ENCODE measurements around the gene CDRT15. TPM values are rescaled to one million over a fixed set of nuclear protein-coding genes. Genes with fewer than 3 reads are reported as not detected.

CDRT15 gene
- total RNA-seq, 1 experiment from 2014 or later = not detected

- no peak for TF ChIP-seq CTCF (conservative IDR thresholded peaks at IDR 0.05)
- Histone ChIP-seq H4K91ac (ENCODE audit: insufficient read length, low read depth, low read length) (no peak overlapping the region), H3K27me3 (ENCODE audit: insufficient read depth, low read length) (no peaks in the 10 kb centered on the region), H3K14ac (ENCODE audit: insufficient read depth, low read length) (no peak overlapping the region), H3K18ac (ENCODE audit: insufficient read length, low read depth, low read length) (no peak overlapping the region), H2BK120ac (ENCODE audit: low read depth, low read length, poor library complexity, severe bottlenecking) (no peak overlapping the region), H3K9ac (ENCODE audit: extremely low read depth, insufficient read length, low read length) (no peak overlapping the region), H2AK5ac (ENCODE audit: insufficient read length, low read length) (no peak overlapping the region), H2BK5ac (ENCODE audit: insufficient read length, low read length) (no peak overlapping the region), H3K56ac (ENCODE audit: insufficient read length, low read depth, low read length) (no peak overlapping the region), H4K5ac (ENCODE audit: insufficient read length, low read depth, low read length) (no peak overlapping the region), H2AFZ (ENCODE audit: low read length) (no peak overlapping the region), H3K4me2 (ENCODE audit: insufficient read depth, insufficient read length, low read length) (no peak overlapping the region), H2BK20ac (ENCODE audit: low read depth, low read length, poor library complexity, severe bottlenecking) (no peak overlapping the region), H3K4ac (ENCODE audit: low read depth, low read length) (no peak overlapping the region), H2BK15ac (ENCODE audit: low read depth, low read length) (no peak overlapping the region), H3K9me3 (ENCODE audit: control insufficient read depth, low read depth, low read length) (no peaks in the 10 kb centered on the region), H3T11ph (ENCODE audit: low read length) (no peak overlapping the region), H3K23ac (ENCODE audit: insufficient read length, low read depth, low read length) (no peak overlapping the region), H3K79me2 (ENCODE audit: insufficient read depth, low read length) (no peaks in the 10 kb centered on the region), H4K20me1 (ENCODE audit: control insufficient read depth, insufficient read depth, insufficient read length) (no peaks in the 10 kb centered on the region), H4K8ac (replicated peaks; ENCODE audit: insufficient read length, low read depth, low read length) (no peak overlapping the region), H3K23me2 (ENCODE audit: insufficient read length, low read depth, low read length, poor library complexity, severe bottlenecking) (no peaks in the 10 kb centered on the region), H3K4me1 (ENCODE audit: insufficient read depth, low read length) (no peaks in the 10 kb centered on the region), H3K27ac (ENCODE audit: insufficient read length, low read depth, low read length) (no peak overlapping the region), H2BK12ac (ENCODE audit: insufficient read length, low read depth, low read length) (no peak overlapping the region), H3K79me1 (ENCODE audit: insufficient read depth, low read depth, low read length, poor library complexity, severe bottlenecking) (no peaks in the 10 kb centered on the region)
- no peak for DNase-seq
- H3K27ac Mint-ChIP-seq = peak overlapping the region; percentile 74 to 93 (median 87)
- no peak overlapping the region for H3K4me3 Mint-ChIP-seq
- no CpG with 5 or more reads among the region's 10 CpGs for WGBS (ENCODE audit: extremely low coverage, insufficient read length, low lambda C conversion rate)
- no peaks in the 10 kb centered on the region; a peak in 1 of 5 replicates for H3K9me3 Mint-ChIP-seq
- H3K4me1 Mint-ChIP-seq = peaks cover 9 to 18% of the 10 kb centered on the region in 2 experiments
- no peaks in the 10 kb centered on the region for H3K27me3 Mint-ChIP-seq (ENCODE audit: low read depth)
- no peaks in the 10 kb centered on the region; a peak in 2 of 7 replicates for H3K36me3 Mint-ChIP-seq (ENCODE audit: insufficient read depth in 1 of 3, low read depth in 3 of 3)
Observed at GRCh38 chr17:14201021-14201987, 35.4 kb downstream of the CDRT15 start.

Measured in H9 (cell line).